ENCODE results near the gene SP3. TPM values are rescaled to one million over a fixed set of nuclear protein-coding genes. Genes with fewer than 3 reads are reported as not detected.

SP3 gene
- total RNA-seq, 1 experiment from 2014 or later: 84.5 TPM

- TF ChIP-seq CTCF (conservative IDR thresholded peaks at IDR 0.05; ENCODE audit: low read depth, low read length) (peak; percentile 23; the same call in 1 of the 2 replicates), EZH2 (IDR thresholded peaks at IDR 0.05; ENCODE audit: borderline replicate concordance, low read depth, low read length, poor library complexity, severe bottlenecking) (no peak)
- DNase-seq (ENCODE audit: low spot score): no peak
- Histone ChIP-seq H3K9me3 (ENCODE audit: low read depth, low read length, poor library complexity, severe bottlenecking) (no peaks in the 10 kb centered on the region), H3K36me3 (ENCODE audit: insufficient read depth, low read length, poor library complexity, severe bottlenecking) (no peaks in the 10 kb centered on the region), H3K4me1 (ENCODE audit: insufficient read depth, low read length, poor library complexity, severe bottlenecking) (peaks cover 7% of the 10 kb centered on the region), H3K4me3 (ENCODE audit: low read depth, low read length, poor library complexity, severe bottlenecking) (no peak overlapping the region), H3K27me3 (replicated peaks; ENCODE audit: insufficient read depth, low read depth, low read length, poor library complexity) (no peaks in the 10 kb centered on the region), H3K27ac (ENCODE audit: low read depth, low read length, poor library complexity, severe bottlenecking) (no peak overlapping the region)
- intact Hi-C loops (cut with micrococcal nuclease; ENCODE audit: unreplicated experiment): no loop called here
- POLR2A ChIA-PET (ENCODE audit: low non-redundant PET): interaction anchor here (0.6 kb wide), 1 partner anchor 39 kb away, joined by 3 read pairs; no protein-coding TSS in a partner anchor
- CTCF ChIA-PET: no interaction called here
- BruUV-seq (replicated peaks): no TSS peak
Observed at GRCh38 chr2:174003720-174004695, 38.8 kb upstream of the SP3 start.

GRCh38 chr2:174002679-174003078 is 37.5 kb upstream of the SP3 start:
- Histone ChIP-seq H3K9me3 (ENCODE audit: low read depth, low read length, poor library complexity, severe bottlenecking) (no peaks in the 10 kb centered on the region), H3K27ac (ENCODE audit: low read depth, low read length, poor library complexity, severe bottlenecking) (no peak overlapping the region), H3K36me3 (ENCODE audit: insufficient read depth, low read length, poor library complexity, severe bottlenecking) (no peaks in the 10 kb centered on the region), H3K4me3 (ENCODE audit: low read depth, low read length, poor library complexity, severe bottlenecking) (no peak overlapping the region), H3K27me3 (replicated peaks; ENCODE audit: insufficient read depth, low read depth, low read length, poor library complexity) (no peaks in the 10 kb centered on the region), H3K4me1 (ENCODE audit: insufficient read depth, low read length, poor library complexity, severe bottlenecking) (peaks cover 7% of the 10 kb centered on the region)
- no TSS peak for BruUV-seq (replicated peaks)
- DNase-seq (ENCODE audit: low spot score): no peak
- intact Hi-C loops (cut with micrococcal nuclease; ENCODE audit: unreplicated experiment): no loop called here
- ChIA-PET CTCF (no interaction called here), POLR2A (ENCODE audit: low non-redundant PET) (no interaction called here)
- no peak for TF ChIP-seq CTCF (conservative IDR thresholded peaks at IDR 0.05; ENCODE audit: low read depth, low read length)
- TF ChIP-seq EZH2 (IDR thresholded peaks at IDR 0.05; ENCODE audit: borderline replicate concordance, low read depth, low read length, poor library complexity, severe bottlenecking): no peak

GRCh38 chr2:174001107-174001506 is 35.9 kb upstream of the SP3 start:
- Histone ChIP-seq H3K9me3 (ENCODE audit: low read depth, low read length, poor library complexity, severe bottlenecking) (no peaks in the 10 kb centered on the region), H3K36me3 (ENCODE audit: insufficient read depth, low read length, poor library complexity, severe bottlenecking) (no peaks in the 10 kb centered on the region), H3K4me3 (ENCODE audit: low read depth, low read length, poor library complexity, severe bottlenecking) (no peak overlapping the region), H3K27ac (ENCODE audit: low read depth, low read length, poor library complexity, severe bottlenecking) (no peak overlapping the region), H3K27me3 (replicated peaks; ENCODE audit: insufficient read depth, low read depth, low read length, poor library complexity) (no peaks in the 10 kb centered on the region), H3K4me1 (ENCODE audit: insufficient read depth, low read length, poor library complexity, severe bottlenecking) (no peaks in the 10 kb centered on the region)
- DNase-seq (ENCODE audit: low spot score): no peak
- ChIA-PET POLR2A (ENCODE audit: low non-redundant PET) (no interaction called here), CTCF (no interaction called here)
- intact Hi-C loops (cut with micrococcal nuclease; ENCODE audit: unreplicated experiment): no loop called here
- no TSS peak for BruUV-seq (replicated peaks)
- TF ChIP-seq CTCF (conservative IDR thresholded peaks at IDR 0.05; ENCODE audit: low read depth, low read length) (no peak), EZH2 (IDR thresholded peaks at IDR 0.05; ENCODE audit: borderline replicate concordance, low read depth, low read length, poor library complexity, severe bottlenecking) (no peak)

Measured in A673 (cell line).